RWPE1 (cell line): Measurements from ENCODE around the gene CCNL1.
"Not testable (repeated sequence)": the region's sequence is repeated elsewhere in the genome, so short reads cannot be mapped to it uniquely, and the experiment has no call there.

Source experiments
- CTCF ChIA-PET: fragments of 350-600 bp; sonication (Branson Sonifier 250); formaldehyde crosslinking; extraction: SDS; loops from one replicate; lab custom pipeline; 2021; lab: Yijun Ruan, JAX
- POLR2A ChIA-PET: fragments of 400-600 bp; formaldehyde crosslinking; extraction: SDS; loops from one replicate; lab custom pipeline; 2020; ENCODE audit warnings: antibody characterized with exemption; ENCODE audit not compliant: low non-redundant PET; lab: Yijun Ruan, JAX
- DNase-seq: peaks from one replicate; pipeline ENCODE4 v3.0.0; 2012; ENCODE audit warnings: low spot score
- H3K27ac ChIP-seq: fragments of 450-650 bp; 2 replicates; pipeline ENCODE4 v1.5.1; 2017
- CTCF ChIP-seq: fragments of 450-650 bp; conservative IDR thresholded peaks from 2 replicates; pipeline ENCODE4 v1.5.1; 2017; ENCODE audit warnings: low read depth, mild to moderate bottlenecking

CCNL1 gene

GRCh38 chr3:157190380-157190872 is 30.5 kb upstream of the CCNL1 start:
- ChIA-PET CTCF (interaction anchor here (0.7 kb wide), 1 partner anchor 1426 kb away, joined by 5 read pairs; no protein-coding TSS in a partner anchor), POLR2A (no interaction called here)
- TF ChIP-seq CTCF, result no peak
- no peak overlapping the region for H3K27ac ChIP-seq
- DNase-seq, result no peak

GRCh38 chr3:157188391-157188790 is 28.4 kb upstream of the CCNL1 start:
- CTCF ChIA-PET, result no interaction called here
- TF ChIP-seq CTCF, result no peak
- H3K27ac ChIP-seq, result no peak overlapping the region
- no peak for DNase-seq
- POLR2A ChIA-PET, result no interaction called here

- no peak for DNase-seq
- POLR2A ChIA-PET, result no interaction called here
- no peak overlapping the region for H3K27ac ChIP-seq
- CTCF ChIA-PET, result no interaction called here
- no peak for TF ChIP-seq CTCF
Observed at GRCh38 chr3:157182879-157183278, 22.9 kb upstream of the CCNL1 start.

- POLR2A ChIA-PET, result no interaction called here
- TF ChIP-seq CTCF, result no peak
- DNase-seq, result no peak
- no peak overlapping the region for H3K27ac ChIP-seq
- CTCF ChIA-PET, result no interaction called here
Observed at GRCh38 chr3:157180262-157180661, 20.3 kb upstream of the CCNL1 start.

- ChIA-PET POLR2A (no interaction called here), CTCF (interaction anchor here (0.7 kb wide), 1 partner anchor 28 kb away, joined by 3 read pairs; no protein-coding TSS in a partner anchor)
- no peak for DNase-seq
- H3K27ac ChIP-seq, result no peak overlapping the region
- no peak for TF ChIP-seq CTCF
Observed at GRCh38 chr3:157179365-157179803, 19.4 kb upstream of the CCNL1 start.

GRCh38 chr3:157178503-157179364 is 18.8 kb upstream of the CCNL1 start:
- CTCF ChIA-PET, result interaction anchor here (0.6 to 0.7 kb wide), 2 partner anchors 27 to 1135 kb away, joined by 3 to 5 read pairs; no protein-coding TSS in a partner anchor
- H3K27ac ChIP-seq, POLR2A ChIA-PET, DNase-seq: not testable (repeated sequence)

GRCh38 chr3:157177801-157178453 is 18.0 kb upstream of the CCNL1 start:
- DNase-seq, H3K27ac ChIP-seq, POLR2A ChIA-PET: not testable (repeated sequence)
- CTCF ChIA-PET, result interaction anchor here (0.5 to 0.7 kb wide), 3 partner anchors 27 to 1134 kb away, joined by 3 to 5 read pairs (median 3); no protein-coding TSS in a partner anchor
